ENCODE results near the gene TBL3. TPM values are rescaled to one million over a fixed set of nuclear protein-coding genes. Genes with fewer than 3 reads are reported as not detected.

The TBL3 gene
- total and polyA plus RNA-seq, 9 of the 15 experiments (the other 6 are each of a cell fraction or from before 2014, with no cell fraction given), result 0.97 to 117 (median 24.5) TPM

GRCh38 chr16:2003827-2004641 is 32.2 kb downstream of the TBL3 start (continued):
- TF ChIP-seq ZNF592 (IDR thresholded peaks at IDR 0.05) (0 out of 2 replicates have a peak, but pooled peaks have one; percentile 47), TOE1 (IDR thresholded peaks at IDR 0.05; ENCODE audit: borderline replicate concordance) (peak; percentile 77; the same call in 1 of the 2 replicates), TOE1 (CRISPR knock-in tag; IDR thresholded peaks at IDR 0.05; ENCODE audit: borderline replicate concordance, low read depth) (no peak), MNT (conservative IDR thresholded peaks at IDR 0.05) (peak; percentile 80 to 91), BDP1 (IDR thresholded peaks at IDR 0.05; ENCODE audit: insufficient read depth, insufficient read length) (no peak), MEIS2 (IDR thresholded peaks at IDR 0.05; ENCODE audit: partially characterized antibody) (peak; percentile 47), MCM2 (IDR thresholded peaks at IDR 0.05; ENCODE audit: low read depth) (no peak), L3MBTL2 (IDR thresholded peaks at IDR 0.05) (peak; percentile 64), E2F8 (IDR thresholded peaks at IDR 0.05; ENCODE audit: low read depth, partially characterized antibody) (no peak), SLC30A9 (CRISPR knock-in tag; IDR thresholded peaks at IDR 0.05) (no peak), ZBTB26 (CRISPR knock-in tag; IDR thresholded peaks at IDR 0.05) (no peak), RB1 (IDR thresholded peaks at IDR 0.05; ENCODE audit: low read depth) (peak; percentile 81), ERF (CRISPR knock-in tag; IDR thresholded peaks at IDR 0.05) (no peak)
